CD4-positive, alpha-beta T cell treated with Interferon alpha-2 for 1 hour (primary cell): Measurements from ENCODE around the gene DXO.
"Not testable (repeated sequence)": the region's sequence is repeated elsewhere in the genome, so short reads cannot be mapped to it uniquely, and the experiment has no call there.

Experiments
- DNase-seq, 2 donors: peaks; one replicate each; pipeline ENCODE4 v3.0.0-alpha.2; 2020 to 2022

Gene DXO

GRCh38 chr6:31954511-31954910, 17.4 kb downstream of the DXO start:
- DNase-seq, result no peak

GRCh38 chr6:31952890-31953289, 19.0 kb downstream of the DXO start:
- no peak for DNase-seq

- peak; percentile 38 to 45 for DNase-seq
Measured at GRCh38 chr6:31952140-31952805, 19.7 kb downstream of the DXO start.

GRCh38 chr6:31949926-31950548, 21.9 kb downstream of the DXO start:
- DNase-seq, result no peak

GRCh38 chr6:31948753-31949413, 23.1 kb downstream of the DXO start:
- no peak for DNase-seq

- DNase-seq, result no peak
Measured at GRCh38 chr6:31948306-31948705, 23.6 kb downstream of the DXO start.

GRCh38 chr6:31947864-31948263, 24.1 kb downstream of the DXO start:
- DNase-seq, result no peak

GRCh38 chr6:31947070-31947675, 24.8 kb downstream of the DXO start:
- DNase-seq, result no peak

GRCh38 chr6:31946370-31946885, 25.5 kb downstream of the DXO start:
- no peak for DNase-seq

GRCh38 chr6:31945507-31946369, 26.2 kb downstream of the DXO start, which contains the start of gene CFB:
Gene CFB, plus strand, starts transcription at chr6:31946095. Its CDS starts 127 bp downstream, at chr6:31946222.
- peak in 1 of 2 donors; percentile 15 for DNase-seq

- no peak for DNase-seq
Measured at GRCh38 chr6:31945154-31945506, 26.8 kb downstream of the DXO start.

GRCh38 chr6:31943742-31944141, 28.2 kb downstream of the DXO start:
- no peak for DNase-seq

GRCh38 chr6:31940256-31940664, 31.7 kb downstream of the DXO start:
- no peak for DNase-seq

- no peak for DNase-seq
Measured at GRCh38 chr6:31935823-31936222, 36.1 kb downstream of the DXO start.

- no peak for DNase-seq
Measured at GRCh38 chr6:31935021-31935420, 36.9 kb downstream of the DXO start.

- DNase-seq, result no peak
Measured at GRCh38 chr6:31933537-31933936, 38.4 kb downstream of the DXO start.

- DNase-seq, result not testable (repeated sequence)
Measured at GRCh38 chr6:31932137-31932536, 39.8 kb downstream of the DXO start.

GRCh38 chr6:31930962-31931361, 41.0 kb downstream of the DXO start:
- no peak for DNase-seq

GRCh38 chr6:31928672-31928939, 43.3 kb downstream of the DXO start:
- no peak for DNase-seq

- no peak for DNase-seq
Measured at GRCh38 chr6:31927863-31928671, 43.9 kb downstream of the DXO start.

- no peak for DNase-seq
Measured at GRCh38 chr6:31927242-31927862, 44.6 kb downstream of the DXO start, which contains the start of gene C2. Gene C2, plus strand, starts transcription at chr6:31927717. Its CDS starts 36 bp downstream, at chr6:31927753.
